ENCODE measurements around the gene C11orf68.

C11orf68 gene

GRCh38 chr11:65931773-65932557 lies 13.1 kb upstream of the C11orf68 start:
- no peak for TF ChIP-seq CTCF (IDR thresholded peaks at IDR 0.05; ENCODE audit: insufficient read depth, low read depth, low read length, missing control alignments)
- no peak for DNase-seq (ENCODE audit: low read depth)
- H3K4me3 ChIP-seq (ENCODE audit: low read depth, low read length), result no peak overlapping the region

- H3K4me3 ChIP-seq (ENCODE audit: low read depth, low read length), result peak overlapping the region; percentile 58; the same call in 1 of the 2 replicates
- no peak for TF ChIP-seq CTCF (IDR thresholded peaks at IDR 0.05; ENCODE audit: insufficient read depth, low read depth, low read length, missing control alignments)
- DNase-seq (ENCODE audit: low read depth), result peak; percentile 55
Measured at GRCh38 chr11:65928667-65929066, 9.8 kb upstream of the C11orf68 start.

GRCh38 chr11:65927904-65928397 lies 9.1 kb upstream of the C11orf68 start:
- H3K4me3 ChIP-seq (ENCODE audit: low read depth, low read length), result peak overlapping the region; percentile 58
- TF ChIP-seq CTCF (IDR thresholded peaks at IDR 0.05; ENCODE audit: insufficient read depth, low read depth, low read length, missing control alignments), result no peak
- peak; percentile 94 for DNase-seq (ENCODE audit: low read depth)

- TF ChIP-seq CTCF (IDR thresholded peaks at IDR 0.05; ENCODE audit: insufficient read depth, low read depth, low read length, missing control alignments), result no peak
- no peak for DNase-seq (ENCODE audit: low read depth)
- no peak overlapping the region for H3K4me3 ChIP-seq (ENCODE audit: low read depth, low read length)
Measured at GRCh38 chr11:65925397-65925796, 6.5 kb upstream of the C11orf68 start.

GRCh38 chr11:65922565-65922964 lies 3.7 kb upstream of the C11orf68 start:
- no peak for TF ChIP-seq CTCF (IDR thresholded peaks at IDR 0.05; ENCODE audit: insufficient read depth, low read depth, low read length, missing control alignments)
- no peak for DNase-seq (ENCODE audit: low read depth)
- no peak overlapping the region for H3K4me3 ChIP-seq (ENCODE audit: low read depth, low read length)

- TF ChIP-seq CTCF (IDR thresholded peaks at IDR 0.05; ENCODE audit: insufficient read depth, low read depth, low read length, missing control alignments), result no peak
- DNase-seq (ENCODE audit: low read depth), result no peak
- no peak overlapping the region for H3K4me3 ChIP-seq (ENCODE audit: low read depth, low read length)
Measured at GRCh38 chr11:65921876-65922275, 3.0 kb upstream of the C11orf68 start.
